GM23248 (cell line): ENCODE measurements around the gene AKR1D1. TPM values are rescaled to one million over a fixed set of nuclear protein-coding genes. Genes with fewer than 3 reads are reported as not detected.

Source experiments
- DNase-seq: peaks from one replicate; pipeline ENCODE4 v3.0.0-alpha.2; 2015
- H2AFZ ChIP-seq: fragments of 200-600 bp; sonication (generic); 2 replicates; pipeline ENCODE4 v1.6.1; 2016; ENCODE audit warnings: antibody characterized with exemption
- H3F3A ChIP-seq: fragments of 200-600 bp; sonication (generic); 2 replicates; pipeline ENCODE4 v1.6.1; 2016; ENCODE audit warnings: mild to moderate bottlenecking, antibody characterized with exemption, mixed run types; ENCODE audit not compliant: insufficient read depth
- H3K27ac ChIP-seq: fragments of 200-600 bp; sonication (generic); 2 replicates; pipeline ENCODE4 v1.5.1; 2016; ENCODE audit warnings: mild to moderate bottlenecking
- H3K27me3 ChIP-seq: fragments of 200-600 bp; sonication (generic); replicated peaks from 2 replicates; pipeline ENCODE4 v1.6.1; 2016; ENCODE audit warnings: mild to moderate bottlenecking; ENCODE audit not compliant: insufficient read depth
- H3K36me3 ChIP-seq: fragments of 200-600 bp; sonication (generic); 2 replicates; pipeline ENCODE4 v1.6.1; 2016; ENCODE audit warnings: low read depth, mild to moderate bottlenecking
- H3K4me1 ChIP-seq: fragments of 200-600 bp; sonication (generic); 2 replicates; pipeline ENCODE4 v1.6.1; 2016; ENCODE audit warnings: mild to moderate bottlenecking; ENCODE audit not compliant: insufficient read depth
- H3K4me2 ChIP-seq: fragments of 200-600 bp; sonication (generic); one replicate; pipeline ENCODE4 v1.6.1; 2016; ENCODE audit warnings: mild to moderate bottlenecking; ENCODE audit not compliant: unreplicated experiment
- H3K4me3 ChIP-seq: fragments of 200-600 bp; sonication (generic); 2 replicates; pipeline ENCODE4 v1.5.1; 2016; ENCODE audit warnings: mild to moderate bottlenecking
- H3K79me2 ChIP-seq: fragments of 200-600 bp; sonication (generic); 2 replicates; pipeline ENCODE4 v1.6.1; 2016; ENCODE audit warnings: mild to moderate bottlenecking; ENCODE audit not compliant: insufficient read depth
- H3K9ac ChIP-seq: fragments of 200-600 bp; sonication (generic); 2 replicates; pipeline ENCODE4 v1.6.1; 2016; ENCODE audit warnings: mild to moderate bottlenecking
- H3K9me2 ChIP-seq: fragments of 200-600 bp; sonication (generic); 2 replicates; pipeline ENCODE4 v1.6.1; 2016; ENCODE audit warnings: mixed run types, mild to moderate bottlenecking, moderate library complexity; ENCODE audit not compliant: insufficient read depth
- H3K9me3 ChIP-seq: fragments of 200-600 bp; sonication (generic); one replicate; pipeline ENCODE4 v1.6.1; 2017; ENCODE audit warnings: low read depth
- H4K20me1 ChIP-seq: fragments of 200-600 bp; sonication (generic); 2 replicates; pipeline ENCODE4 v1.6.0; 2016; ENCODE audit not compliant: insufficient read depth
- EZH2 ChIP-seq: fragments of 200-600 bp; sonication (generic); IDR thresholded peaks from 2 replicates; pipeline ENCODE4 v1.6.1; 2018; ENCODE audit warnings: antibody characterized with exemption, mild to moderate bottlenecking; ENCODE audit not compliant: insufficient read depth, poor library complexity, severe bottlenecking
- EZH2phosphoT487 ChIP-seq: fragments of 200-600 bp; sonication (generic); IDR thresholded peaks from 2 replicates; pipeline ENCODE4 v1.6.1; 2018; ENCODE audit warnings: antibody characterized with exemption, moderate library complexity, mild to moderate bottlenecking, low read depth; ENCODE audit not compliant: insufficient read depth
- WGBS, 2 experiments: methylation state at CpG; one replicate each; pipeline ENCODE4 v1.1.6; 2015 to 2017; ENCODE audit warnings: low lambda C conversion rate in 2 of 2, low coverage in 1 of 2; ENCODE audit errors: missing lambda C conversion rate in 2 of 2; 5-methylcytosine and 5-hydroxymethylcytosine counted together
- in situ Hi-C: fragments of 300-500 bp; cut with MboI; formaldehyde crosslinking; loops from 2 replicates; pipeline ENCODE4 v1.15.0; 2020
- polyA plus RNA-seq: library from polyadenylated mRNA; unstranded; fragments of >200 nt; fragmentation: Nextera tagmentation; extraction: Ambion mirVana; gene quantifications from 2 replicates; pipeline ENCODE4 v1.2.1, GENCODE V29; 2016
- total RNA-seq: library from RNA; depleted of rRNA; stranded (reverse); fragments of >200 nt; shearing (Covaris generic); gene quantifications from 2 replicates; pipeline ENCODE4 v1.2.3, GENCODE V29; 2014

AKR1D1 gene
- total and polyA plus RNA-seq, 2 experiments from 2014 or later: not detected

DNA sequence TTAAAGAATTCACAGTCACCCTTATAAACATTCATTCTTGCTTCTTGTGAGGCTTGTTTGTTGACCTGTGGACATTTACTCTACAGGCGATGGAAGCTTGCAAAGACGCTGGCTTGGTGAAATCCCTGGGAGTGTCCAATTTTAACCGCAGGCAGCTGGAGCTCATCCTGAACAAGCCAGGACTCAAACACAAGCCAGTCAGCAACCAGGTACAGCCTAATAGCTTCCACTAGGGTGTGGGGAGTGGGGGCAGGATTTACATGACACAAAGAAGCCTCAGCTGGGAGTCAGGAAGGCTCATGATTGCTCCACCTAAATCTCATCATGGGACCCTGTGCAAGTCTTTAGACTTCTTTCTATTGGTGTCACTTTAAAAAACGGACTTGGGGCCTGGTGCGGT lies 29.0 kb downstream of the AKR1D1 start:
- no peaks in the 10 kb centered on the region for H3K36me3 ChIP-seq
- no peaks in the 10 kb centered on the region for H3K4me1 ChIP-seq
- H3K4me2 ChIP-seq: no peak overlapping the region
- no peak overlapping the region for H3K4me3 ChIP-seq
- 51 to 55% methylated on average over 5 of the region's 5 CpGs for WGBS, 2 experiments
- H2AFZ ChIP-seq: no peak overlapping the region
- in situ Hi-C loops: no loop called here
- peaks cover 13% of the 10 kb centered on the region for H3K27me3 ChIP-seq
- no peak for DNase-seq
- H3K9ac ChIP-seq: no peak overlapping the region
- no peak overlapping the region for H3K27ac ChIP-seq
- H3K9me3 ChIP-seq: no peaks in the 10 kb centered on the region
- no peaks in the 10 kb centered on the region for H3K9me2 ChIP-seq
- no peaks in the 10 kb centered on the region for H3F3A ChIP-seq
- TF ChIP-seq EZH2phosphoT487: no peak
- TF ChIP-seq EZH2: no peak
- no peaks in the 10 kb centered on the region for H4K20me1 ChIP-seq
- H3K79me2 ChIP-seq: no peaks in the 10 kb centered on the region

DNA sequence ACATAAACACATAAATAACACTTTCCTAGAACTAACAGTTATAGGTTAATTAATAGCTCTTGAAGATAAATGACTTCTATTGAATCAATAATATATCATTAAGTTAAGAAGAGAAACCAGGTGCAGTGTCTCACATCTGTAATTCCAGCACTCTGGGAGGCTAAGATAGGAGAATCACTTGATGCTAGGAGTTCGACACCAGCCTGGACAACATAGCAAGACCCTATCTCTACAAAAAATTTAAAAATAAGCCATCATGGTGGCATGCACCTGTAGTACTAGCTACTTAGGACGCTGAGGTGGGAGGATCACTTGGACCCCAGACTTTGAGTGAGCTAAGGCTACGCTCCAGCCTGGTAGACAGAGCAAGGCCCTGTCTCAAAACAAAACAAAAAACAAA lies 38.8 kb downstream of the AKR1D1 start:
- H2AFZ ChIP-seq: no peak overlapping the region
- 19 to 21% methylated on average over 3 of the region's 3 CpGs for WGBS, 2 experiments
- no peaks in the 10 kb centered on the region for H3K36me3 ChIP-seq
- H3K79me2 ChIP-seq: no peaks in the 10 kb centered on the region
- DNase-seq: no peak
- TF ChIP-seq EZH2phosphoT487 (no peak), EZH2 (no peak)
- no peak overlapping the region for H3K27ac ChIP-seq
- in situ Hi-C loops: no loop called here
- H3K4me1 ChIP-seq: no peaks in the 10 kb centered on the region
- peaks cover 5% of the 10 kb centered on the region; the same call in 1 of the 2 replicates for H3K27me3 ChIP-seq
- H3K9ac ChIP-seq: no peak overlapping the region
- H4K20me1 ChIP-seq: no peaks in the 10 kb centered on the region
- no peak overlapping the region for H3K4me3 ChIP-seq
- no peaks in the 10 kb centered on the region for H3K9me2 ChIP-seq
- no peaks in the 10 kb centered on the region for H3F3A ChIP-seq
- H3K9me3 ChIP-seq: no peaks in the 10 kb centered on the region
- H3K4me2 ChIP-seq: no peak overlapping the region

DNA sequence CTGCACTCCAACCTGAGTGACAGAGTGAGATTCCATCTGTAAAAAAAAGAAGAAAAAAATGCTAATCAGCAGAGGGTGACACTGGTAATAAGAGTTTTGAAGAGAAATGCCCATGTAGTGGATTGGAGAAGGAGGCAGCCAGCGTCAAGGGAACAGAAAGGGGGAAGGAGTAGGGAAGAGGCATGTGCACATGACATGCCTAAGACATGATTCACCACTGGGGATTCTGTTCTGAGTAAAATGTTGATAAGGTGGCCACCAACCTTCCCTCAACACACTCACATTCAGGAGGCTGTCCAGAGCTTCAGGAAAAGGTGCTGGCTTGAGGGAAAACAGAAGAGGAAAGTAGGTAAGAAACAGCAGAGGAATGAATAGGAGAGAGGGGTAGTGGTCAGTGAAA lies 39.9 kb downstream of the AKR1D1 start:
- Histone ChIP-seq H3K79me2 (no peaks in the 10 kb centered on the region), H3K4me2 (no peak overlapping the region), H2AFZ (no peak overlapping the region), H3F3A (no peaks in the 10 kb centered on the region), H3K27me3 (peaks cover 2% of the 10 kb centered on the region; the same call in 1 of the 2 replicates), H3K9me3 (no peaks in the 10 kb centered on the region), H3K9ac (no peak overlapping the region), H3K4me3 (no peak overlapping the region), H3K4me1 (no peaks in the 10 kb centered on the region), H3K36me3 (no peaks in the 10 kb centered on the region), H3K9me2 (no peaks in the 10 kb centered on the region), H4K20me1 (no peaks in the 10 kb centered on the region), H3K27ac (no peak overlapping the region)
- TF ChIP-seq EZH2phosphoT487 (no peak), EZH2 (no peak)
- in situ Hi-C loops: no loop called here
- peak; percentile 18 for DNase-seq
- WGBS, 2 experiments: 0 to 7% methylated on average over 1 of the region's 1 CpG

DNA sequence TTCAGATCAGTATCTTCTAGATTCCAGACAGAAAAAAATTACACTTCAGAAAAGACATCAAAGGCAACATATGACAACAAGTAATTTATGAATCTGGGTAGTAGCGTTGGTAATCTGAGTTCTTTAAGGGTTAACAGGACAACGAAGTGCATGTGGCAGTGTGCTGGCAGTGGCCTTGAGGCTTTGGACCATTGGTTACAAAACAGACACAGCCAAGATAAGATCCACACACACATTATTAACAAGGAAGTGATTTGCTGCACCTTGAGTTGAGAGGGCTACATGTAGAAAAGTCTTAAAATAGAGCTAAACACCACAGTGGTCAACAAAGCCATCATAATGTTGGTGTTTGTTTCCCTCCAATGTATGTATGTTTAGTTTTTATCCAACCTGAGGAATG lies 40.6 kb downstream of the AKR1D1 start:
- TF ChIP-seq EZH2 (no peak), EZH2phosphoT487 (no peak)

More for the DNA sequence above, 40.6 kb downstream of the AKR1D1 start:
- Histone ChIP-seq H3F3A (no peaks in the 10 kb centered on the region), H3K4me2 (no peak overlapping the region), H3K9me2 (no peaks in the 10 kb centered on the region), H3K4me1 (no peaks in the 10 kb centered on the region), H4K20me1 (no peaks in the 10 kb centered on the region), H3K27me3 (no peaks in the 10 kb centered on the region), H3K9me3 (no peaks in the 10 kb centered on the region), H3K4me3 (no peak overlapping the region), H3K27ac (no peak overlapping the region), H2AFZ (no peak overlapping the region), H3K79me2 (no peaks in the 10 kb centered on the region), H3K36me3 (no peaks in the 10 kb centered on the region), H3K9ac (no peak overlapping the region)
- DNase-seq: no peak
- in situ Hi-C loops: no loop called here
- 18 to 27% methylated on average over 2 of the region's 2 CpGs for WGBS, 2 experiments
